Renal pelvis (tissue), 3 donors: Measurements from ENCODE around the gene TCL1B. TPM values are rescaled to one million over a fixed set of nuclear protein-coding genes. Genes with fewer than 3 reads are reported as not detected.

Experiments used
- polyA plus RNA-seq, 3 donors: library from polyadenylated mRNA; unstranded; fragments of 120-200 nt; gene quantifications; one replicate each; pipeline ENCODE4 v1.2.1, GENCODE V29; 2013; ENCODE audit not compliant: insufficient read length in 3 of 3

Gene TCL1B
- polyA plus RNA-seq, 3 donors = 0.30 to 0.40 TPM; not detected in 1

Other genes starting within 250 kb of the TCL1B start
- gene SYNE3, start 169.8 kb upstream of the TCL1B start, polyA plus RNA-seq = 1 to 10 TPM; 2.0 to 2.9 (median 2.2) TPM
- 10 to 100 TPM; 61.0 to 72.2 (median 71.6) TPM for gene GLRX5, start 151.4 kb upstream of the TCL1B start, polyA plus RNA-seq
- 1 to 10 TPM in 1 of 3 donors, under 1 TPM in 2; 0.50 to 1.8 (median 0.75) TPM for gene TCL1A, start 27.7 kb downstream of the TCL1B start, polyA plus RNA-seq
- gene TUNAR, start 190.4 kb downstream of the TCL1B start, polyA plus RNA-seq = under 1 TPM; 0.31 to 0.50 (median 0.45) TPM